Activated T-helper 2 cell treated with anti-CD3 and anti-CD28 coated beads, Interferon-gamma antibody, Interleukin-2, Interleukin-4, amounts not matched to agents 10 μg/mL and 5 μg/mL and 100 μg/mL, durations not matched to agents 14 hours and 24 hours and 36 hours (primary cell): ENCODE results near the gene KCTD5. TPM values are rescaled to one million over a fixed set of nuclear protein-coding genes. Genes with fewer than 3 reads are reported as not detected.

Experiments used
- DNase-seq: peaks from one replicate; pipeline ENCODE4 v3.0.0; 2021; ENCODE audit warnings: low spot score
- H3K27ac Mint-ChIP-seq: one replicate; pipeline ENCODE4 v1.8.0; 2021; ENCODE audit warnings: mixed read lengths
- H3K27me3 Mint-ChIP-seq: one replicate; pipeline ENCODE4 v1.8.0; 2021; ENCODE audit warnings: low read depth, mixed read lengths
- H3K36me3 Mint-ChIP-seq: one replicate; pipeline ENCODE4 v1.8.0; 2021; ENCODE audit warnings: low read depth, mixed read lengths
- H3K4me1 Mint-ChIP-seq: one replicate; pipeline ENCODE4 v1.8.0; 2021; ENCODE audit warnings: low read depth, mixed read lengths
- H3K4me3 Mint-ChIP-seq: one replicate; pipeline ENCODE4 v1.8.0; 2021; ENCODE audit warnings: low read depth, mild to moderate bottlenecking, moderate library complexity, mixed read lengths
- H3K9me3 Mint-ChIP-seq: one replicate; pipeline ENCODE4 v1.8.0; 2021; ENCODE audit warnings: mixed read lengths
- intact Hi-C: fragments of 100-400 bp; cut with micrococcal nuclease; formaldehyde crosslinking; loops from one replicate; pipeline ENCODE4 v1.15.1; 2023
- total RNA-seq: library from RNA; stranded (reverse); gene quantifications from 2 replicates; pipeline ENCODE4 v1.2.3, GENCODE V29; 2022

The KCTD5 gene
- total RNA-seq, 1 donor from 2014 or later: 65.5 TPM

DNA sequence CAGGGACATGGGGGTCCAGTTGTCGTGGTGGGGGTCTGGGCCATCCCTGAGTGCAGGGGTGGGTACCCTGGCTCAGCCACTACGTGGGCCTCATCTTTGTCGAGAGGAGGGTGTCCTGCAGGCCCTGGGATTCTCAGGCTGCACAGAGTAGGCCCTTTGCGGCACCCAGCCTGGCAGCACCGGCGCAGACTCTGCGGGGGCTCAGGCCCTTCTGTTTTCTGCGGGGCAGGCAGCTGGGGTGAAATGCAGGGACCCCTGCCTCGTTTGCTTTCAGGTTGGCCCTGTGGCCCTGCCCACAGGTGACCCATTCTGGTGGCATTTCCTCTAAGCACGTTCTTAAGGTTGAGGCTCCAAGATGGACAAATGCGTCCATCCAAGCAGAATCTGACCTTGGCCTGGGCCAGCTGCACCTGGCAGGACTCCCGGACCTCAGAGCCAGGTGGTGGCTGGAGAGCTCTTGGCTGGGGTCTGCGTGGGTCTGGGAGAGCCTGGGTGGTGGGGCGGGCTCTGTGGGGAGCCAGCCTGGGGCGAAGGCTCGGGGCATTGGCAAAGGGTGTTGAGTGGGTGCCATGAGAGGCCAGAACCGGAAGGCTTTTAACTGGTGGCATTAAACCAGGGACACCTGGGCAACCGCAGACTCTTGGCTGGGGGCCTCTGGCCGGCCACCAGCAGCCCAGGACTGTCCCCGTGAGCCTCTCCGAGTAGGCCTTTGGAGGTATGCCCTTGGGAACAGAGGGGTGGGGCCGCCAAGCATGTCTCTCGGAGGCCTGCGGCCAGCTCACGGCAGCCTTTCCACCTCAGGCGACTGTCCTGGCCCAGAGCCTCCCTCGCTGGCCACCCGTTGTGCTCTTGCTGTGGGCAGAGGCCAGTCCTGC is 20.8 kb downstream of the KCTD5 start:
- H3K27me3 Mint-ChIP-seq: no peaks in the 10 kb centered on the region
- no peaks in the 10 kb centered on the region for H3K4me1 Mint-ChIP-seq
- H3K27ac Mint-ChIP-seq: no peak overlapping the region
- H3K4me3 Mint-ChIP-seq: no peak overlapping the region
- H3K9me3 Mint-ChIP-seq: no peaks in the 10 kb centered on the region
- intact Hi-C loops: no loop called here
- no peak for DNase-seq
- H3K36me3 Mint-ChIP-seq: peaks cover 15% of the 10 kb centered on the region

DNA sequence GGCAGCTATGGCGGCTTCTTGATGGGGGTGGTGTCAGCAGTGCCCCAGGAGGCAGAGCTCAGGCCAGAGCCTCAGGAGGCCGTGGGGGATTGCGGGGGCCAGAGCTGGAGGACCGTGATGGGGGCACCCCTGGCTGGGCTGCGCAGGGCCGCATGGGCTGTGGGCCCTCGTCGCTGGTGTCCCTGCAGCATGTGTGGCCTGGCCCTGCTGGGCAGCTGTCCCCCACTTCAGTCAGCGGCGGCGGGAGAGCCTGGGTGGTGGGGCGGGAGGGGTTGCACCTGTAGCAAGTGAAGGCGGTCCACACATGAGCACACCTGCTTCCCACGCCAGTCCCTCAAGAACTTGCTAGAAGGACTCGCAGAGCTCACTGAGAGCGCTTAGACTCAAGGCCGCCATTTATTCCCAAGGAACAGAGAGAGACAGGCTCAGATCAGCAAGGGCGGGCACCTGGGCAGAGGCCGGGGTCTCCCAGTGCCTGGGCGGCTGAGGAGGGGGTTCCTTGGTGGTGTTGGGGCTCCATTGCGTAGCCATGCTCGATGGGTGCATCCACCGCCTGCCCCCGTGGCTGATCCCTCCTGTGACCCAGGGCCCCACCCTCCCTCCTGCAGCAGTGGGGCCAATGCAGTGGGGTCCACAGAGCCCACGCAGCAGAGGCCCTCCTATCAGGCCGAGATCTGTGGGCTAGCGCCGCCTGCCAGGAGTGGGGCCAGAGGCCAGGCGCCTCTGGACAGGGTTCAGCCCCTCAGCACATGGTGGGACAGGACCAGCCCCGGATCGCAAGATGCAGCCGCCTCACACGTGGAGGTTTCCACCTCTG is 22.1 kb downstream of the KCTD5 start:
- Mint-ChIP-seq H3K36me3 (peaks cover 19% of the 10 kb centered on the region), H3K9me3 (no peaks in the 10 kb centered on the region)

GRCh38 chr16:2704983-2705275 is 22.6 kb downstream of the KCTD5 start:
- no peaks in the 10 kb centered on the region for H3K4me1 Mint-ChIP-seq
- intact Hi-C loops: no loop called here
- H3K27ac Mint-ChIP-seq: no peak overlapping the region
- H3K36me3 Mint-ChIP-seq: peaks cover 19% of the 10 kb centered on the region
- no peaks in the 10 kb centered on the region for H3K9me3 Mint-ChIP-seq
- H3K27me3 Mint-ChIP-seq: no peaks in the 10 kb centered on the region
- H3K4me3 Mint-ChIP-seq: no peak overlapping the region
- no peak for DNase-seq

More for the DNA sequence above, 22.1 kb downstream of the KCTD5 start:
- no peaks in the 10 kb centered on the region for H3K4me1 Mint-ChIP-seq
- no peak overlapping the region for H3K27ac Mint-ChIP-seq
- no peak for DNase-seq
- H3K4me3 Mint-ChIP-seq: no peak overlapping the region
- H3K27me3 Mint-ChIP-seq: no peaks in the 10 kb centered on the region
- intact Hi-C loops: no loop called here

GRCh38 chr16:2705351-2705750 is 23.0 kb downstream of the KCTD5 start:
- intact Hi-C loops: no loop called here
- H3K27ac Mint-ChIP-seq: no peak overlapping the region
- H3K4me3 Mint-ChIP-seq: no peak overlapping the region
- peaks cover 19% of the 10 kb centered on the region for H3K36me3 Mint-ChIP-seq
- H3K4me1 Mint-ChIP-seq: no peaks in the 10 kb centered on the region
- no peaks in the 10 kb centered on the region for H3K27me3 Mint-ChIP-seq
- H3K9me3 Mint-ChIP-seq: no peaks in the 10 kb centered on the region
- no peak for DNase-seq

- Mint-ChIP-seq H3K4me3 (no peak overlapping the region), H3K4me1 (no peaks in the 10 kb centered on the region), H3K36me3 (peaks cover 19% of the 10 kb centered on the region), H3K27ac (no peak overlapping the region), H3K9me3 (no peaks in the 10 kb centered on the region), H3K27me3 (no peaks in the 10 kb centered on the region)
- DNase-seq: no peak
- intact Hi-C loops: no loop called here
These were observed 23.8 kb downstream of the KCTD5 start for GRCh38 chr16:2706085-2706484.

DNA sequence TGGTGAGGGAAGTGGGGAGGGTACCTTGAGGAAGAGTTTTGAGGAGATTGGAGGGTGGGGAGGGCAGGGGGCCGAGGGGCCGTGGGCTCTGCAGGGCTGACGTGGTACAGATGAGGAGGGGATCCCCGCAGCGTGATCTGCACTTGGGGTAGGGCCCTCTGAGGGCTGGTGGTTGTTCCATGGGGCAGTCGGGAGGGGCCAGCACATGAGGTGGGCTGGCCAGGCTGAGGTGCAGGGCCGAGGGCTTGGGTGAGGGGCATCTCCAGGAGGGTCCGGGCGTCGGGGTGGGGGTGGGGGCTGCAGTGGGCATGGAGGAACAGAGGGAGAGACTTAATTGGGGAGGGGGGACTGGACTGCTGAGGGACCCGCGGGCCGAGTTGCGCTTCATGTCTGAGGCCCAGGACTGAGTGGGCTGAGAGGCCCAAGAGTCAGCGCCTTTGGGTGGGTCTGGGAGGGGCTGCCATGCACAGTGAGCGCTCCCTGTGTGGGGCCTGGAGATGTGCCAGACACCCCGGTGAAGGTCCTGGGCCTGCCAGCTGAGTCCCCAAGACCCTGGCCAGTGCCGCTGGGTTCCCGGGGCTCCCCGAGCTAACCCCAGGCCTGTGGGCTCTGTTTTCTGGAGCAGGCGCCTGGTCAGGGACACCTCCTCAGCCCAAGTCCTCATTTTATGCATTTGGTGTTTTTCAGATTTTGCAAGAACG is 24.4 kb downstream of the KCTD5 start:
- no peak overlapping the region for H3K27ac Mint-ChIP-seq
- H3K27me3 Mint-ChIP-seq: no peaks in the 10 kb centered on the region
- H3K4me1 Mint-ChIP-seq: no peaks in the 10 kb centered on the region
- intact Hi-C loops: no loop called here
- no peak for DNase-seq
- H3K4me3 Mint-ChIP-seq: no peak overlapping the region
- peaks cover 19% of the 10 kb centered on the region for H3K36me3 Mint-ChIP-seq
- H3K9me3 Mint-ChIP-seq: no peaks in the 10 kb centered on the region

DNA sequence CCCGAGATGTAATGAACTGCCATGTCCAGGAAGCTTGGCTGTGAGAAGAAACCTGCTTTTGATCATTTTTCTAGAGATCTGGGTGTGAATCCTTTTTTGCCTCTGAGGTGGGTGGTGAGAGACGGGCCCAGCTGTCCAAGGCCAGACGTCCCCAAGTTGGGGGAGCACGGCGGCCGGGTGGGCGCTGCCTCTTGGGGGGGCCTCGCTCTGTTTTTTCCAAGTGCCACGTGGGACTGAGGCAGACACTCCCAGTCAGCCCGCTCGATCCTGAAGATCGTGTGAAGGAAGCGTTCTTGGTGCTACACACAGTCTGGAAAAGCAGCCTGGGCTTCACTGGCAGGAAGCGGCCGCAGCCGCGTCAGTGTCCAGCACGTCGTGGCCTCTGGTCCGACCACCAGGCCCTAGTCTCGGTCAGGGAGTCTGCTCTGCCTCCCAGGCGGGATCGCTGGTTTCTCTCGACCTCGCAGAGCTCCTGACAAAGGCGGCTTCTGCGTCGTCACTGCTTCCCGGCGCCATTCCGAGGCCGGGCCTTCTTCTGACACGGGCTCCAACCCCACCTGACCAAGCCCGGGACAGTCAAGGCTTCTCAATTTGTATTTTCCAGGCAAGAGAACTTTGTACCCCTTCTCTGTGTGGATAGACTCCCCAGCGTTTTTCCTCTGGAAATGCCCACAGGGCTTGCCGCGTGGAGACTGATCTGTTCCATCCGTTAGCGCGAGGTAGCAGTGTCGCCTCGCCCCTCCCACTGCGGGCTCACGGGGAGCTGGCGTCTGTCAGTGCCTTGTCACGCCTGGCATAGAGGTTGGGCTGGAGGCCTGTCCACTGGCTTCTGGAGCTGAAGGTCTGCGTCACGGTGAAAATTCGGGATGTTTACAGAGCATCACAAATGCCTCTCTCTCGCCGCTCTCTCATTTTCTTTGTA is 25.3 kb downstream of the KCTD5 start:
- Mint-ChIP-seq H3K36me3 (peaks cover 12% of the 10 kb centered on the region), H3K27me3 (no peaks in the 10 kb centered on the region), H3K27ac (no peak overlapping the region), H3K4me3 (no peak overlapping the region), H3K4me1 (no peaks in the 10 kb centered on the region), H3K9me3 (no peaks in the 10 kb centered on the region)
- no peak for DNase-seq
- intact Hi-C loops: no loop called here

DNA sequence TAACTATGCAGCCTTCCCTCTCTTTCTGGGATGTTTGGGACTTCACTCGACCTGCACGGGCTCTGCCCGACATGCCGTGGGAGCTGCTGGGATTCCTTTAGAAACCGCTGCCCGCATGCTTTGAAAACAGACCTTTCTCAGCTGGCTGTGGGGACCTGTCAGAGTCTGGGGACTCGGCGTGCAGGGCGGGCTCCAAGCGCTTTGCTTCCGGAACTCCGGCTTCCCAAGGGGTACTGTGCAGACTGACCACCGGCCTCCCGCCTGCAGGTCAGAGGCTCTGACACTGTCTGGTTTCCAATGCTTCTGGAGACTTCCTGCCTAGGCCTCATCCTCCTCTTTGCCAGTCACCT is 25.9 kb downstream of the KCTD5 start:
- H3K4me3 Mint-ChIP-seq: no peak overlapping the region
- intact Hi-C loops: no loop called here
- H3K4me1 Mint-ChIP-seq: no peaks in the 10 kb centered on the region
- H3K27me3 Mint-ChIP-seq: no peaks in the 10 kb centered on the region
- peaks cover 12% of the 10 kb centered on the region for H3K36me3 Mint-ChIP-seq
- H3K27ac Mint-ChIP-seq: no peak overlapping the region
- no peaks in the 10 kb centered on the region for H3K9me3 Mint-ChIP-seq
- DNase-seq: no peak

GRCh38 chr16:2708955-2709587 is 26.7 kb downstream of the KCTD5 start:
- Mint-ChIP-seq H3K36me3 (peaks cover 12% of the 10 kb centered on the region), H3K27ac (no peak overlapping the region), H3K4me1 (no peaks in the 10 kb centered on the region), H3K4me3 (no peak overlapping the region), H3K9me3 (no peaks in the 10 kb centered on the region), H3K27me3 (no peaks in the 10 kb centered on the region)
- intact Hi-C loops: no loop called here
- DNase-seq: no peak

GRCh38 chr16:2709588-2709984 is 27.3 kb downstream of the KCTD5 start:
- H3K4me1 Mint-ChIP-seq: no peaks in the 10 kb centered on the region
- peaks cover 12% of the 10 kb centered on the region for H3K36me3 Mint-ChIP-seq
- no peak overlapping the region for H3K27ac Mint-ChIP-seq
- intact Hi-C loops: no loop called here
- no peaks in the 10 kb centered on the region for H3K9me3 Mint-ChIP-seq
- no peaks in the 10 kb centered on the region for H3K27me3 Mint-ChIP-seq
- H3K4me3 Mint-ChIP-seq: no peak overlapping the region
- DNase-seq: no peak

- Mint-ChIP-seq H3K36me3 (peaks cover 10% of the 10 kb centered on the region), H3K4me1 (peaks cover 4% of the 10 kb centered on the region), H3K27me3 (no peaks in the 10 kb centered on the region), H3K9me3 (no peaks in the 10 kb centered on the region), H3K4me3 (no peak overlapping the region), H3K27ac (no peak overlapping the region)
- no peak for DNase-seq
- intact Hi-C loops: no loop called here
These were observed 27.8 kb downstream of the KCTD5 start for GRCh38 chr16:2710021-2710710.
